Heart left ventricle (tissue), 16 donors: Measurements from ENCODE around the gene DRAM2. TPM values are rescaled to one million over a fixed set of nuclear protein-coding genes. Genes with fewer than 3 reads are reported as not detected.

Experiments
- ATAC-seq, 4 donors: fragments of 200-7000 bp; cut with Tn5 transposase; one replicate each; pipeline ENCODE4 v1.9.1; 2020 to 2022; ENCODE audit warnings: moderate library complexity in 4 of 4, mild to moderate bottlenecking in 3 of 4, moderate number of reproducible peaks in 1 of 4
- DNase-seq, 5 donors: peaks; one replicate each; pipeline ENCODE4 v3.0.0-alpha.2; 2020
- H3K27ac ChIP-seq, 12 donors: fragments of 200-600 bp; sonication (generic) in 4 of 12; one replicate each; pipeline versions ENCODE4 v1.5.0 to v1.8.0; 2016 to 2022; ENCODE audit warnings: mild to moderate bottlenecking in 2 of 12
- H3K27me3 ChIP-seq, 9 donors: fragments of 200-600 bp; sonication (generic) in 2 of 9; one replicate each; pipeline versions ENCODE4 v1.5.1 to v1.8.0; 2016 to 2022; ENCODE audit warnings: mild to moderate bottlenecking in 3 of 9
- H3K36me3 ChIP-seq, 9 donors: fragments of 200-600 bp; sonication (generic) in 2 of 9; one replicate each; pipeline versions ENCODE4 v1.5.0 to v1.8.0; 2018 to 2022; ENCODE audit warnings: mild to moderate bottlenecking in 2 of 9
- H3K4me1 ChIP-seq, 12 donors: fragments of 200-600 bp; sonication (generic) in 4 of 12; one replicate each; pipeline versions ENCODE4 v1.5.0 to v1.8.0; 2016 to 2022; ENCODE audit warnings: mild to moderate bottlenecking in 3 of 12
- H3K4me3 ChIP-seq, 12 donors: fragments of 200-600 bp; sonication (generic) in 4 of 12; one replicate each; pipeline versions ENCODE4 v1.5.0 to v1.8.0; 2017 to 2022; ENCODE audit warnings: mild to moderate bottlenecking in 9 of 12, moderate library complexity in 4 of 12
- H3K9me3 ChIP-seq, 12 donors: fragments of 200-600 bp; sonication (generic) in 4 of 12; one replicate each; pipeline versions ENCODE4 v1.5.0 to v1.8.0; 2016 to 2022; ENCODE audit warnings: mild to moderate bottlenecking in 1 of 12
- CTCF ChIP-seq, 12 donors: fragments of 200-600 bp; sonication (generic) in 4 of 12; IDR thresholded peaks; one replicate each; pipeline versions ENCODE4 v1.5.0 to v1.8.0; 2018 to 2022; ENCODE audit warnings: antibody characterized with exemption in 12 of 12, mild to moderate bottlenecking in 5 of 12
- POLR2A ChIP-seq, 2 donors: fragments of 450-650 bp; IDR thresholded peaks; one replicate each; pipeline ENCODE4 v1.6.1; 2017; ENCODE audit warnings: antibody characterized with exemption in 2 of 2, mild to moderate bottlenecking in 2 of 2, moderate library complexity in 2 of 2
- WGBS, 4 donors: extraction: QIAGEN DNeasy Blood & Tissue Kit in 2 of 4; methylation state at CpG; one replicate each; pipeline versions ENCODE4 v1.1.5 to v1.1.7; 2013 to 2018; 5-methylcytosine and 5-hydroxymethylcytosine counted together
- intact Hi-C, 10 donors: fragments of 100-400 bp; cut with DNase I; formaldehyde crosslinking; loops; one replicate each; pipeline versions ENCODE4 v1.11.1 to v1.14.2; 2022
- polyA plus RNA-seq, 2 donors: library from polyadenylated mRNA; stranded (reverse); fragments of 200-250 nt; gene quantifications; one replicate each; pipeline ENCODE4 v1.2.3, GENCODE V29; 2013
- total RNA-seq, 9 donors: library from RNA; depleted of rRNA in 2 of 9; stranded (reverse); fragments of >200 nt in 2 of 9; fragmentation: NEBNext Ultra II Directional in 3 of 9; extraction: Animal tissue kit (Norgen Biotek cat#: 25700) in 3 of 9; gene quantifications; one replicate each; pipeline versions ENCODE4 v1.1.0 to v1.2.4, GENCODE V29; 2016 to 2023
- donor health status: ischemic (EF 13 %, LVEDD 7.1; RV severe dilation, severe dysfunction).
- donor health status: healthy with polysubstance abuse.
- donor health status: DM: no; HTN: yes; CAD: no.
- donor health status: DM: no; HTN: no; CAD: no.
- donor health status: ischemic (EF 25% LVEDD 6.9; RV normal size, moderate dysfunction).
- donor health status: ischemic (EF 25% LVEDD 5.7; RV mildly dilated, moderate dysfunction).
- donor health status: healthy.
- donor health status: DM: yes; HTN: yes; CAD: no.
- donor health status: ischemic (EF 35%, LVEDD 5.7; RV mildly dilated, moderate dysfunction).
- donor health status: nonischemic (EF 11% LVEDD 7.7; RV severe dilation, severe dysfunction).
- donor health status: DM: yes; HTN: yes; CAD: no.
- donor health status: PGD.
- donor health status: ischemic (EF 29% LVEDD 5.4; RV normal size, mild dysfunction).
- donor health status: nonischemic (EF 23%, LVEDD 6.1; RV moderate dilation, normal function).

Gene DRAM2
- total and polyA plus RNA-seq, 11 donors = 27.1 to 49.8 (median 36.6) TPM

GRCh38 chr1:111139324-111139955 is 453 bp downstream of the DRAM2 start:
- Histone ChIP-seq H3K4me1 (peaks cover 0 to 59% (median 29%) of the 10 kb centered on the region in 12 donors), H3K27me3 (no peaks in the 10 kb centered on the region), H3K4me3 (peak overlapping the region; percentile 57 to 94 (median 86)), H3K36me3 (peaks cover 0 to 33% (median 24%) of the 10 kb centered on the region in 9 donors), H3K9me3 (no peaks in the 10 kb centered on the region), H3K27ac (peak overlapping the region; percentile 87 to 97 (median 95))
- TF ChIP-seq CTCF (IDR thresholded peaks at IDR 0.05) (no peak), POLR2A (IDR thresholded peaks at IDR 0.05) (no peak)
- intact Hi-C loops = no loop called here
- WGBS, 4 donors = 0 to 1% (median 1%) methylated on average over 24 to 33 of the region's 33 CpGs
- DNase-seq = peak in 4 of 5 donors; percentile 39 to 50 (median 46)
- peak; percentile 40 to 71 (median 58) for ATAC-seq

GRCh38 chr1:111133866-111134265 is 6.0 kb downstream of the DRAM2 start:
- no peak for TF ChIP-seq POLR2A (IDR thresholded peaks at IDR 0.05)
- no peak for TF ChIP-seq CTCF (IDR thresholded peaks at IDR 0.05)
- Histone ChIP-seq H3K4me3 (no peak overlapping the region), H3K27ac (peak overlapping the region in 2 of 12 donors; percentile 14 to 86), H3K9me3 (no peaks in the 10 kb centered on the region), H3K27me3 (no peaks in the 10 kb centered on the region), H3K4me1 (peaks cover 0 to 63% (median 6%) of the 10 kb centered on the region in 12 donors), H3K36me3 (peaks cover 0 to 62% (median 45%) of the 10 kb centered on the region in 9 donors)
- intact Hi-C loops = no loop called here
- 91 to 100% (median 93%) methylated on average over 1 of the region's 1 CpG for WGBS, 4 donors
- DNase-seq (no peak), ATAC-seq (peak in 1 of 4 donors; percentile 22)

- Histone ChIP-seq H3K27me3 (no peaks in the 10 kb centered on the region), H3K27ac (peak overlapping the region in 1 of 12 donors; percentile 86), H3K9me3 (no peaks in the 10 kb centered on the region), H3K4me1 (peaks cover 0 to 69% (median 0%) of the 10 kb centered on the region in 12 donors), H3K4me3 (no peak overlapping the region), H3K36me3 (peaks cover 0 to 72% (median 44%) of the 10 kb centered on the region in 9 donors)
- no peak for ATAC-seq
- 83 to 88% (median 86%) methylated on average over 4 of the region's 4 CpGs for WGBS, 4 donors
- TF ChIP-seq CTCF (IDR thresholded peaks at IDR 0.05) = no peak
- no peak for DNase-seq
- intact Hi-C loops = no loop called here
Observed at GRCh38 chr1:111131693-111132092, 8.2 kb downstream of the DRAM2 start.

GRCh38 chr1:111129376-111129775 is 10.5 kb downstream of the DRAM2 start:
- intact Hi-C loops = no loop called here
- Histone ChIP-seq H3K4me3 (no peak overlapping the region), H3K9me3 (no peaks in the 10 kb centered on the region), H3K27me3 (no peaks in the 10 kb centered on the region), H3K4me1 (peaks cover 0 to 56% (median 0%) of the 10 kb centered on the region in 12 donors), H3K36me3 (peaks cover 0 to 76% (median 50%) of the 10 kb centered on the region in 9 donors), H3K27ac (peak overlapping the region in 1 of 12 donors; percentile 78)
- TF ChIP-seq POLR2A (IDR thresholded peaks at IDR 0.05) = no peak
- WGBS, 4 donors = 63 to 73% (median 73%) methylated on average over 1 of the region's 1 CpG
- no peak for ATAC-seq
- no peak for DNase-seq
